ENCODE measurements around the gene F8. TPM values are rescaled to one million over a fixed set of nuclear protein-coding genes. Genes with fewer than 3 reads are reported as not detected.
A peak's percentile ranks its signal among the peaks of the same experiment; 100 is the strongest.

Gene F8
- total and polyA plus RNA-seq, 9 of the 15 experiments (the other 6 are each of a cell fraction or from before 2014, with no cell fraction given): 0.41 to 3.8 (median 0.91) TPM

DNA sequence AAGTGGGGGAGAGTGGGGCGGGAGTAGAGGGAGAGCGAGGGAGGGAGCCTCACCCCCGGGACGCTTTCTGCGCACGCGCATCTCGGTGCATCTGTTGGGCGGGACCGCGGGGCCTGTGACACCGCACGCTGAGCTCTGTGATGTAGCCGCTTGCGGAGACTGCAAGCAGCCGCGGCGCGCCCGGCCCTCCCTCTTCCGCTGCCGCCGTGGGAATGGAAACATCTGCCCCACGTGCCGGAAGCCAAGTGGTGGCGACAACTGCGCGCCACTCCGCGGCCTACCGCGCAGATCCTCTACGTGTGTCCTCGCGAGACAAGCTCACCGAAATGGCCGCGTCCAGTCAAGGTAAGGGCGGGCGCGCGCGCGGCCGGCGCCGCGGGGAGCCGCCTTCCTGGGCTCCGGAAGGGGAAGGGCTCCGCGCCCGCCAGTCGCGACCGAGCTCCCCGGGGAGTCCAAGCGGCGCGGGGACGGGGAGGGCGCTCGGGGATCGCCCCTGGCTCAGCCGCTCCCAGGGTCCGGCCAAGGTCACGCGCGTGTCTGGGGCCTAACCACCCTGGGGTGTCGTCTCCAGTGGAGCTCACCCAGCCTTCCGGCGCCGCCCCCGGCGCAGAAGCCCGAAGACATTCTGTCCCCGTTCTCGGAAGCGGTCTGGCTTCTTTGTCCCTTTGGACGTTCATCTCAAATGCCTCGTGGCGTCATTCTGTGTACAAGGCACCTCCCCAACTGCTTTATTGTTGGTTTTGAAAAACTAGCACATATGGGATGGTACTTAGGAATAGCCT is 4.4 kb upstream of the F8 start, which contains the start of gene FUNDC2 (continued):
- TF ChIP-seq KHSRP (IDR thresholded peaks at IDR 0.05) (no peak), JUND (IDR thresholded peaks at IDR 0.05; ENCODE audit: borderline replicate concordance, low read depth, low read length) (no peak), JUND (tag; IDR thresholded peaks at IDR 0.05; ENCODE audit: borderline replicate concordance, low read depth, low read length) (no peak; the same call in 2 of the 3 replicates), MBD2 (IDR thresholded peaks at IDR 0.05; ENCODE audit: borderline replicate concordance, low read depth) (peak; percentile 59; the same call in 1 of the 2 replicates), NFRKB (IDR thresholded peaks at IDR 0.05; ENCODE audit: low read depth) (peak; percentile 83; the same call in 1 of the 2 replicates), HLTF (IDR thresholded peaks at IDR 0.05) (no peak), CBFA2T2 (conservative IDR thresholded peaks at IDR 0.05) (no peak)

DNA sequence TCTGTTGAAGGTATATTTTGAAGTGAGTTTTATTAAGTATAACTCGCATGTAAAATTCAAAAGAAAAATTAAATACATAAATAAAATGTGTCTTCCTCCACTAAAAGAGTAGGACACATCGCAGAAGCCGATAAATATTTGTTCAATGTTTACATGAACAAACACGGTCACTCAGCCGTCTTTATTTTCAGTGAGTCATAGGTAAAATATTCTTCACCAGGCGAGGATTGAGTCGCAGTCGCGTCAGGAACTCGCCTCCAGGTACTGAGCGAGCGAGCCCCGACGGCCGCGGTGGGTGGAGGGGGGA is 3.9 kb upstream of the F8 start:
- POLR2A ChIA-PET: interaction anchor here (0.6 to 1.4 kb wide), 6 partner anchors 9 to 677 kb away, joined by 3 to 6 read pairs (median 4); no protein-coding TSS in a partner anchor
- 0% methylated on average over 10 of the region's 16 CpGs for WGBS (ENCODE audit: insufficient coverage, low coverage, missing lambda C conversion rate)
- H2AFZ ChIP-seq (ENCODE audit: low read depth, low read length): peak overlapping the region; percentile 84
- no peak for TF ChIP-seq ZBTB1 (CRISPR knock-in tag; IDR thresholded peaks at IDR 0.05; ENCODE audit: borderline replicate concordance, low read depth)
- no peak for TF ChIP-seq ZNF778 (CRISPR knock-in tag; IDR thresholded peaks at IDR 0.05)
- no peak for TF ChIP-seq CBFB (CRISPR knock-in tag; IDR thresholded peaks at IDR 0.05)
- no peak for TF ChIP-seq MXI1 (IDR thresholded peaks at IDR 0.05; ENCODE audit: low read depth, low read length)
- TF ChIP-seq ZNF79 (CRISPR knock-in tag; IDR thresholded peaks at IDR 0.05; ENCODE audit: low read depth): no peak
- TF ChIP-seq PHF8 (IDR thresholded peaks at IDR 0.05; ENCODE audit: borderline replicate concordance, low read length): no peak
- TF ChIP-seq PYGO2 (tag; IDR thresholded peaks at IDR 0.05): no peak
- TF ChIP-seq ZNF24 (IDR thresholded peaks at IDR 0.05): no peak
- TF ChIP-seq, protein P1, sequence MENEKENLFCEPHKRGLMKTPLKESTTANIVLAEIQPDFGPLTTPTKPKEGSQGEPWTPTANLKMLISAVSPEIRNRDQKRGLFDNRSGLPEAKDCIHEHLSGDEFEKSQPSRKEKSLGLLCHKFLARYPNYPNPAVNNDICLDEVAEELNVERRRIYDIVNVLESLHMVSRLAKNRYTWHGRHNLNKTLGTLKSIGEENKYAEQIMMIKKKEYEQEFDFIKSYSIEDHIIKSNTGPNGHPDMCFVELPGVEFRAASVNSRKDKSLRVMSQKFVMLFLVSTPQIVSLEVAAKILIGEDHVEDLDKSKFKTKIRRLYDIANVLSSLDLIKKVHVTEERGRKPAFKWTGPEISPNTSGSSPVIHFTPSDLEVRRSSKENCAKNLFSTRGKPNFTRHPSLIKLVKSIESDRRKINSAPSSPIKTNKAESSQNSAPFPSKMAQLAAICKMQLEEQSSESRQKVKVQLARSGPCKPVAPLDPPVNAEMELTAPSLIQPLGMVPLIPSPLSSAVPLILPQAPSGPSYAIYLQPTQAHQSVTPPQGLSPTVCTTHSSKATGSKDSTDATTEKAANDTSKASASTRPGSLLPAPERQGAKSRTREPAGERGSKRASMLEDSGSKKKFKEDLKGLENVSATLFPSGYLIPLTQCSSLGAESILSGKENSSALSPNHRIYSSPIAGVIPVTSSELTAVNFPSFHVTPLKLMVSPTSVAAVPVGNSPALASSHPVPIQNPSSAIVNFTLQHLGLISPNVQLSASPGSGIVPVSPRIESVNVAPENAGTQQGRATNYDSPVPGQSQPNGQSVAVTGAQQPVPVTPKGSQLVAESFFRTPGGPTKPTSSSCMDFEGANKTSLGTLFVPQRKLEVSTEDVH (IDR thresholded peaks at IDR 0.05; ENCODE audit: low read depth, partially characterized antibody): no peak
- no peak for TF ChIP-seq ARNT (IDR thresholded peaks at IDR 0.05)
- TF ChIP-seq SAFB2 (IDR thresholded peaks at IDR 0.05; ENCODE audit: borderline replicate concordance, low read depth, low read length, severe bottlenecking): no peak
- no peak for TF ChIP-seq RBM25 (IDR thresholded peaks at IDR 0.05; ENCODE audit: low read depth, low read length, severe bottlenecking)

More for the DNA sequence above, 3.9 kb upstream of the F8 start:
- Histone ChIP-seq H3K79me2 (ENCODE audit: control insufficient read depth, insufficient read depth, low read length) (peaks cover 44% of the 10 kb centered on the region), H3K27me3 (ENCODE audit: control insufficient read depth in 2 of 2, insufficient read depth in 2 of 2, low read length in 2 of 2) (no peaks in the 10 kb centered on the region), H3K9ac (ENCODE audit: insufficient read depth in 1 of 2, low read depth in 2 of 2, low read length in 2 of 2) (peak overlapping the region; percentile 70 to 75; a peak in 3 of 4 replicates), H3K4me3 (peak overlapping the region; percentile 51), H3K4me1 (replicated peaks in 1 of 2; ENCODE audit: control insufficient read depth in 2 of 2, insufficient read depth in 2 of 2, low read length in 2 of 2) (peaks cover 14 to 31% of the 10 kb centered on the region in 2 experiments), H3K9me1 (ENCODE audit: control insufficient read depth, insufficient read depth, low read length) (no peaks in the 10 kb centered on the region), H3K27ac (ENCODE audit: extremely low read depth, low read depth, low read length) (peak overlapping the region; percentile 95), H3K36me3 (ENCODE audit: control insufficient read depth, insufficient read depth, low read length) (no peaks in the 10 kb centered on the region), H3K9me3 (replicated peaks; ENCODE audit: control insufficient read depth, insufficient read depth, low read depth, low read length) (no peaks in the 10 kb centered on the region), H4K20me1 (replicated peaks; ENCODE audit: control insufficient read depth, insufficient read depth, low read length) (no peaks in the 10 kb centered on the region), H3K4me2 (ENCODE audit: insufficient read depth, low read length) (peak overlapping the region; percentile 50)
- ATAC-seq (no peak), FAIRE-seq (no peak), DNase-seq (ENCODE audit: extremely low read depth in 1 of 4, low spot score in 3 of 4) (no peak)
- CTCF ChIA-PET (ENCODE audit: low intra/inter-chr PET ratio): no interaction called here
- BruUV-seq (replicated peaks): no TSS peak
- intact Hi-C loops (cut with micrococcal nuclease) (loop anchor here (2.0 kb wide), 1 partner anchor 40 kb away; no protein-coding TSS in a partner anchor), in situ Hi-C loops (cut with MboI) (no loop called here)

Measured in K562 (cell line).